HepG2 (cell line): Measurements from ENCODE around the gene ITGAV. TPM values are rescaled to one million over a fixed set of nuclear protein-coding genes. Genes with fewer than 3 reads are reported as not detected.

Experiments
- ARID5B ChIP-seq: IDR thresholded peaks from 2 replicates; pipeline ENCODE4 v1.4.0; 2020; ENCODE audit warnings: mild to moderate bottlenecking, missing genetic modification reagents
- BCL6 ChIP-seq: IDR thresholded peaks from 2 replicates; pipeline ENCODE4 v1.6.1; 2016; ENCODE audit warnings: missing genetic modification reagents, missing compliant biosample characterization
- KAT8 ChIP-seq: IDR thresholded peaks from 2 replicates; pipeline ENCODE4 v1.6.1; 2016; ENCODE audit warnings: missing genetic modification reagents, missing compliant biosample characterization
- KIAA2018 ChIP-seq: sonication (generic); formaldehyde crosslinking; IDR thresholded peaks from 2 replicates; pipeline ENCODE4 v1.5.0; 2020; ENCODE audit warnings: mild to moderate bottlenecking, missing genetic modification reagents, borderline replicate concordance
- SMAD3 ChIP-seq: sonication (generic); formaldehyde crosslinking; IDR thresholded peaks from 2 replicates; pipeline ENCODE4 v1.4.0; 2020; ENCODE audit warnings: missing genetic modification reagents
- SOX13 ChIP-seq, 3 experiments: fragments of 450-650 bp in 1 of 3; sonication (generic) in 1 of 3; formaldehyde crosslinking in 1 of 3; IDR thresholded peaks in 2 of 3; conservative IDR thresholded peaks in 1 of 3; 2 replicates each; pipeline versions ENCODE4 v1.5.0 to v1.6.1; 2016 to 2020; ENCODE audit warnings: antibody characterized with exemption in 1 of 3, mild to moderate bottlenecking in 1 of 3, missing compliant biosample characterization in 1 of 3, missing genetic modification reagents in 1 of 3, moderate library complexity in 1 of 3
- SOX5 ChIP-seq: IDR thresholded peaks from 2 replicates; pipeline ENCODE4 v1.6.1; 2016; ENCODE audit warnings: borderline replicate concordance
- TRIM24 ChIP-seq: sonication (generic); formaldehyde crosslinking; IDR thresholded peaks from 2 replicates; pipeline ENCODE4 v1.8.0; 2022; ENCODE audit warnings: mild to moderate bottlenecking, missing genetic modification reagents
- ZNF101 ChIP-seq: sonication (generic); formaldehyde crosslinking; IDR thresholded peaks from 2 replicates; pipeline ENCODE4 v1.4.0; 2020; ENCODE audit warnings: mild to moderate bottlenecking, low read depth, missing genetic modification reagents, borderline replicate concordance
- ZNF672 ChIP-seq: sonication (generic); formaldehyde crosslinking; IDR thresholded peaks from 2 replicates; pipeline ENCODE4 v1.8.1; 2022; ENCODE audit warnings: missing genetic modification reagents
- ZNF782 ChIP-seq: sonication (generic); formaldehyde crosslinking; IDR thresholded peaks from 2 replicates; pipeline ENCODE4 v1.4.0; 2020; ENCODE audit warnings: missing genetic modification reagents, mild to moderate bottlenecking, borderline replicate concordance
- ZNF850 ChIP-seq: sonication (generic); formaldehyde crosslinking; conservative IDR thresholded peaks from 2 replicates; pipeline ENCODE4 v1.9.0; 2021; ENCODE audit warnings: mild to moderate bottlenecking, missing genetic modification reagents
- polyA plus RNA-seq, 8 experiments: library from polyadenylated mRNA; depleted of rRNA in 3 of 8; stranded (reverse) in 7 of 8; unstranded in 1 of 8; fragments of >200 nt; fragmentation: Illumina TruSeq in 4 of 8; extraction: Trizol in 4 of 8; gene quantifications; 2 replicates each; pipeline versions ENCODE4 v1.2.1 to v1.2.3, GENCODE V29; 2011 to 2016; ENCODE audit warnings: low read depth in 4 of 8, missing spikeins in 1 of 8, mixed read lengths in 1 of 8; ENCODE audit not compliant: insufficient read depth in 1 of 8
- total RNA-seq, 5 experiments: library from RNA; depleted of rRNA; stranded (reverse); fragments of >200 nt; fragmentation: Illumina TruSeq; extraction: Trizol; gene quantifications; 2 replicates each; pipeline ENCODE4 v1.2.3, GENCODE V29; 2016; ENCODE audit warnings: low read depth in 1 of 5
- TF ChIP-seq, protein P1 (sequence below): sonication (generic); formaldehyde crosslinking; IDR thresholded peaks from 2 replicates; pipeline ENCODE4 v1.9.0; 2021; ENCODE audit warnings: missing genetic modification reagents, borderline replicate concordance

ITGAV gene
- total and polyA plus RNA-seq, 2 of the 13 experiments (the other 11 are each of a cell fraction or from before 2014, with no cell fraction given): 59.1 to 60.4 TPM

DNA sequence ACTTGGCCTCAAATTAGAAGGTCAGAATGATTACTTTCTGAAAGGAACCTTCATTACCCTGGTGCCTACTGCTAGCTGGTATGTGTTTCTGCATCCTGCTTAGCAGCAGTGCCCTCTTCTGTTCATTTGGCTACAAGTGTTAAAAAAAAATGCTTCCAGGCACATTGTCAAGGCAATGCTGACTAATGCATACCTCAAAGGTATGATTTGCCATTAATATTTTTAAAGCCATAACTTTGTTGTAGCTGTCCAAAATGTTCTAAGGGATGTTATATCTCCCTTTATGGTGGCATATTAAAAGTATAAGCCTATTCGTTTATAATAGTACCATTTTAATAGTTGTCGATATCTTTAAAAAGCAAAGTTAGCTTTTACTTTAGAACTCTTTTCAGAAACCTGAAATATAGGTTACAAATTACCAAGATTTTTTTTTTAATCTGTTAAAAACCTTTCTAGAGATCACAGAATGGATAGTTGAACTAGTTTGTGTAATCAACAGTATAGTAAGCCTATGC, 52.0 kb downstream of the ITGAV start (continued):
- TF ChIP-seq, protein P1, sequence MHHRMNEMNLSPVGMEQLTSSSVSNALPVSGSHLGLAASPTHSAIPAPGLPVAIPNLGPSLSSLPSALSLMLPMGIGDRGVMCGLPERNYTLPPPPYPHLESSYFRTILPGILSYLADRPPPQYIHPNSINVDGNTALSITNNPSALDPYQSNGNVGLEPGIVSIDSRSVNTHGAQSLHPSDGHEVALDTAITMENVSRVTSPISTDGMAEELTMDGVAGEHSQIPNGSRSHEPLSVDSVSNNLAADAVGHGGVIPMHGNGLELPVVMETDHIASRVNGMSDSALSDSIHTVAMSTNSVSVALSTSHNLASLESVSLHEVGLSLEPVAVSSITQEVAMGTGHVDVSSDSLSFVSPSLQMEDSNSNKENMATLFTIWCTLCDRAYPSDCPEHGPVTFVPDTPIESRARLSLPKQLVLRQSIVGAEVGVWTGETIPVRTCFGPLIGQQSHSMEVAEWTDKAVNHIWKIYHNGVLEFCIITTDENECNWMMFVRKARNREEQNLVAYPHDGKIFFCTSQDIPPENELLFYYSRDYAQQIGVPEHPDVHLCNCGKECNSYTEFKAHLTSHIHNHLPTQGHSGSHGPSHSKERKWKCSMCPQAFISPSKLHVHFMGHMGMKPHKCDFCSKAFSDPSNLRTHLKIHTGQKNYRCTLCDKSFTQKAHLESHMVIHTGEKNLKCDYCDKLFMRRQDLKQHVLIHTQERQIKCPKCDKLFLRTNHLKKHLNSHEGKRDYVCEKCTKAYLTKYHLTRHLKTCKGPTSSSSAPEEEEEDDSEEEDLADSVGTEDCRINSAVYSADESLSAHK (CRISPR knock-in tag): no peak
- TF ChIP-seq BCL6 (0 out of 2 replicates have a peak, but pooled peaks have one; percentile 12), ARID5B (CRISPR knock-in tag) (0 out of 2 replicates have a peak, but pooled peaks have one; percentile 30), TRIM24 (no peak), KAT8 (CRISPR knock-in tag) (0 out of 2 replicates have a peak, but pooled peaks have one; percentile 49), ZNF672 (CRISPR knock-in tag) (no peak), ZNF782 (CRISPR knock-in tag) (no peak), SOX13 (IDR thresholded peaks at IDR 0.05) (no peak), SOX13 (CRISPR knock-in tag; conservative IDR thresholded peaks at IDR 0.05 in 1 of 2, IDR thresholded peaks at IDR 0.05 in 1 of 2) (peak in 1 of 2 experiments; percentile 9; a peak in 1 of 4 replicates), SMAD3 (CRISPR knock-in tag) (peak; percentile 60; the same call in 1 of the 2 replicates), ZNF850 (CRISPR knock-in tag) (no peak), ZNF101 (CRISPR knock-in tag) (no peak), SOX5 (CRISPR knock-in tag) (0 out of 2 replicates have a peak, but pooled peaks have one; percentile 23), KIAA2018 (CRISPR knock-in tag) (no peak)
